ENCODE measurements around the gene TP53I13.

DNA sequence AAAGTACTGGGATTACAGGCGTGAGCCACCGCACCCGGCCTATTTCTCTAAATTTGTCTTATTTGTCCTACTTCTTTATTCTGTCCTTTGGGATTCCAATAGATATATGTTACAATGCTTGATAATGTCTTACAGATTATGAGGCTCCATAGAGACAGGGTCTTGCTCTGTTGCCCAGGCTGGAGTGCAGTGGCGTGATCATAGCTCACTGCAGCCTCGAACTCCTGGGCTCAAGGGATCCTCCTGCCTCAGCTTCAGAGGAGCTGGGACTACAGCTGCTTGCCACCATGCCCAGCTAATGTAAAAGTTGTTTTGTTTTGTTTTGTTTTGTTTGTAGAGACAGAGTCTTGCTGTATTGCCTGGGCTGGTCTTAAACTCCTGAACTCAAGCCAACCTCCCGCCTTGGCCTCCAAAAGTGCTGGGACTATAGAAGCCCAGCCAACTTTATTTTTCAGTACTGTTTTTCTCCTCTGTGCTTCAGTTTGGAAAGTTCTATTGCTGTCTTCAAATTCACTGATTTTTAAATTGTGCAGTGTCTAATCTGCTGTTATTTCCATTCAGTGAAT lies 34.7 kb downstream of the TP53I13 start:
- TF ChIP-seq ZNF747 (CRISPR knock-in tag; IDR thresholded peaks at IDR 0.05; ENCODE audit: borderline replicate concordance): no peak
- TF ChIP-seq SYNCRIP (IDR thresholded peaks at IDR 0.05; ENCODE audit: insufficient read depth, low read depth, low read length): no peak
- TF ChIP-seq KDM2A (CRISPR knock-in tag; IDR thresholded peaks at IDR 0.05; ENCODE audit: borderline replicate concordance, low read depth): no peak

Measured in HepG2 (cell line).